GM18907 (cell line): ENCODE data around the gene KCNIP4.
"Not testable (repeated sequence)": the region's sequence is repeated elsewhere in the genome, so short reads cannot be mapped to it uniquely, and the experiment has no call there.

Experiments used
- ATAC-seq: cut with Tn5 transposase; IDR thresholded peaks from one replicate; pipeline ENCODE4 v1.9.1; 2021; ENCODE audit warnings: mild to moderate bottlenecking, moderate library complexity; ENCODE audit not compliant: unreplicated experiment

KCNIP4 gene

GRCh38 chr4:21384609-21385008 lies 564.0 kb downstream of the KCNIP4 start:
- ATAC-seq: no peak

- no peak for ATAC-seq
Measured at GRCh38 chr4:21380861-21381260, 567.7 kb downstream of the KCNIP4 start.

- no peak for ATAC-seq
Measured at GRCh38 chr4:21377046-21377445, 571.5 kb downstream of the KCNIP4 start.

- ATAC-seq: no peak
Measured at GRCh38 chr4:21376176-21376575, 572.4 kb downstream of the KCNIP4 start.

- no peak for ATAC-seq
Measured at GRCh38 chr4:21374641-21375368, 573.8 kb downstream of the KCNIP4 start.

GRCh38 chr4:21367567-21367966 lies 581.0 kb downstream of the KCNIP4 start:
- no peak for ATAC-seq

- ATAC-seq: no peak
Measured at GRCh38 chr4:21366840-21367239, 581.7 kb downstream of the KCNIP4 start.

- ATAC-seq: no peak
Measured at GRCh38 chr4:21366312-21366711, 582.3 kb downstream of the KCNIP4 start.

- ATAC-seq: no peak
Measured at GRCh38 chr4:21363701-21364100, 584.9 kb downstream of the KCNIP4 start.

- ATAC-seq: not testable (repeated sequence)
Measured at GRCh38 chr4:21352354-21352753, 596.2 kb downstream of the KCNIP4 start.

GRCh38 chr4:21347142-21347541 lies 601.4 kb downstream of the KCNIP4 start:
- no peak for ATAC-seq

- no peak for ATAC-seq
Measured at GRCh38 chr4:21327976-21328700, 620.4 kb downstream of the KCNIP4 start.

GRCh38 chr4:21320034-21320433 lies 628.5 kb downstream of the KCNIP4 start:
- no peak for ATAC-seq

- ATAC-seq: no peak
Measured at GRCh38 chr4:21307709-21308108, 640.9 kb downstream of the KCNIP4 start.

GRCh38 chr4:21304540-21304887 lies 644.1 kb downstream of the KCNIP4 start:
- ATAC-seq: no peak

- peak; percentile 64 for ATAC-seq
Measured at GRCh38 chr4:21290562-21290961, 658.0 kb downstream of the KCNIP4 start.

- no peak for ATAC-seq
Measured at GRCh38 chr4:21276046-21276445, 672.5 kb downstream of the KCNIP4 start.

- ATAC-seq: no peak
Measured at GRCh38 chr4:21271439-21272052, 677.0 kb downstream of the KCNIP4 start.

GRCh38 chr4:21248331-21248730 lies 700.2 kb downstream of the KCNIP4 start:
- no peak for ATAC-seq

- no peak for ATAC-seq
Measured at GRCh38 chr4:21242163-21242562, 706.4 kb downstream of the KCNIP4 start.

- ATAC-seq: no peak
Measured at GRCh38 chr4:21226637-21227538, 721.7 kb downstream of the KCNIP4 start.
